H9 (cell line): ENCODE results near the gene CENPM. TPM values are rescaled to one million over a fixed set of nuclear protein-coding genes. Genes with fewer than 3 reads are reported as not detected.

Experiments used
- DNase-seq: peaks from one replicate; pipeline ENCODE4 v3.0.0-alpha.2; 2017
- H2AFZ ChIP-seq: one replicate; pipeline ENCODE4 v1.6.1; 2013; ENCODE audit warnings: mild to moderate bottlenecking, low read length, control low read depth, moderate library complexity
- H2AK5ac ChIP-seq: 2 replicates; pipeline ENCODE4 v1.6.1; 2013; ENCODE audit warnings: low read length, control low read depth, mixed read lengths; ENCODE audit not compliant: insufficient read length
- H2BK120ac ChIP-seq: one replicate; pipeline ENCODE4 v1.6.1; 2013; ENCODE audit warnings: low read depth, mild to moderate bottlenecking, low read length, control low read depth, inconsistent platforms; ENCODE audit not compliant: poor library complexity, severe bottlenecking
- H2BK12ac ChIP-seq: 2 replicates; pipeline ENCODE4 v1.6.1; 2013; ENCODE audit warnings: low read length, control low read depth, mixed read lengths, low read depth; ENCODE audit not compliant: insufficient read length
- H2BK15ac ChIP-seq: 2 replicates; pipeline ENCODE4 v1.6.1; 2013; ENCODE audit warnings: low read depth, low read length, control low read depth
- H2BK20ac ChIP-seq: one replicate; pipeline ENCODE4 v1.6.1; 2013; ENCODE audit warnings: low read depth, mild to moderate bottlenecking, low read length, control low read depth, inconsistent platforms; ENCODE audit not compliant: poor library complexity, severe bottlenecking
- H2BK5ac ChIP-seq: 2 replicates; pipeline ENCODE4 v1.6.1; 2013; ENCODE audit warnings: low read length, control low read depth, mixed read lengths; ENCODE audit not compliant: insufficient read length
- H3K14ac ChIP-seq: 2 replicates; pipeline ENCODE4 v1.6.1; 2013; ENCODE audit warnings: low read length, control low read depth; ENCODE audit not compliant: insufficient read depth
- H3K18ac ChIP-seq: 2 replicates; pipeline ENCODE4 v1.6.1; 2013; ENCODE audit warnings: low read depth, mild to moderate bottlenecking, mixed read lengths, low read length, control low read depth; ENCODE audit not compliant: insufficient read length
- H3K23ac ChIP-seq: 2 replicates; pipeline ENCODE4 v1.6.1; 2013; ENCODE audit warnings: low read length, control low read depth, mixed read lengths, low read depth; ENCODE audit not compliant: insufficient read length
- H3K23me2 ChIP-seq: 2 replicates; pipeline ENCODE4 v1.6.1; 2013; ENCODE audit warnings: low read depth, mild to moderate bottlenecking, mixed read lengths, low read length, control low read depth; ENCODE audit not compliant: insufficient read length, poor library complexity, severe bottlenecking
- H3K27ac ChIP-seq: 2 replicates; pipeline ENCODE4 v1.5.1; 2013; ENCODE audit warnings: low read length, control low read depth, mixed read lengths, low read depth; ENCODE audit not compliant: insufficient read length
- H3K27me3 ChIP-seq: 2 replicates; pipeline ENCODE4 v1.6.1; 2013; ENCODE audit warnings: low read length, control low read depth, inconsistent platforms; ENCODE audit not compliant: insufficient read depth
- H3K4ac ChIP-seq: 2 replicates; pipeline ENCODE4 v1.6.1; 2013; ENCODE audit warnings: low read depth, mild to moderate bottlenecking, control low read depth, inconsistent platforms, low read length, moderate library complexity
- H3K4me1 ChIP-seq: 2 replicates; pipeline ENCODE4 v1.6.1; 2013; ENCODE audit warnings: low read length, control low read depth, inconsistent platforms; ENCODE audit not compliant: insufficient read depth
- H3K4me2 ChIP-seq: 2 replicates; pipeline ENCODE4 v1.6.1; 2013; ENCODE audit warnings: low read length, control low read depth, mixed read lengths; ENCODE audit not compliant: insufficient read length, insufficient read depth
- H3K56ac ChIP-seq: 2 replicates; pipeline ENCODE4 v1.6.1; 2013; ENCODE audit warnings: low read depth, mild to moderate bottlenecking, mixed read lengths, low read length, control low read depth; ENCODE audit not compliant: insufficient read length
- H3K79me1 ChIP-seq: 2 replicates; pipeline ENCODE4 v1.6.1; 2013; ENCODE audit warnings: low read depth, mild to moderate bottlenecking, moderate library complexity, low read length, control low read depth, inconsistent platforms; ENCODE audit not compliant: insufficient read depth, poor library complexity, severe bottlenecking
- H3K79me2 ChIP-seq: 2 replicates; pipeline ENCODE4 v1.6.1; 2013; ENCODE audit warnings: low read length, control low read depth, inconsistent platforms; ENCODE audit not compliant: insufficient read depth
- H3K9ac ChIP-seq: 2 replicates; pipeline ENCODE4 v1.6.1; 2013; ENCODE audit warnings: low read length, control low read depth, mixed read lengths; ENCODE audit not compliant: insufficient read length; ENCODE audit errors: extremely low read depth
- H3K9me3 ChIP-seq: one replicate; pipeline ENCODE4 v1.6.1; 2013; ENCODE audit warnings: low read depth, low read length, inconsistent platforms; ENCODE audit not compliant: control insufficient read depth
- H3T11ph ChIP-seq: one replicate; pipeline ENCODE4 v1.6.1; 2013; ENCODE audit warnings: mild to moderate bottlenecking, low read length, control low read depth, inconsistent platforms
- H4K20me1 ChIP-seq: one replicate; pipeline ENCODE4 v1.6.1; 2013; ENCODE audit not compliant: control insufficient read depth, insufficient read length, insufficient read depth
- H4K5ac ChIP-seq: 2 replicates; pipeline ENCODE4 v1.6.1; 2013; ENCODE audit warnings: low read depth, mild to moderate bottlenecking, mixed read lengths, low read length, control low read depth; ENCODE audit not compliant: insufficient read length
- H4K8ac ChIP-seq: replicated peaks from 2 replicates; pipeline ENCODE4 v1.6.1; 2013; ENCODE audit warnings: low read length, control low read depth, mixed read lengths, low read depth; ENCODE audit not compliant: insufficient read length
- H4K91ac ChIP-seq: 2 replicates; pipeline ENCODE4 v1.6.1; 2013; ENCODE audit warnings: low read depth, mild to moderate bottlenecking, moderate library complexity, mixed read lengths, low read length, control low read depth; ENCODE audit not compliant: insufficient read length
- H3K27ac Mint-ChIP-seq, 3 experiments: 2 replicates in 2 of 3; 3 replicates in 1 of 3; pipeline ENCODE4 v1.8.0; 2020 to 2021; ENCODE audit warnings: mixed read lengths in 3 of 3, mild to moderate bottlenecking in 1 of 3, moderate library complexity in 1 of 3
- H3K27me3 Mint-ChIP-seq: 2 replicates; pipeline ENCODE4 v1.8.0; 2021; ENCODE audit warnings: low read depth, mild to moderate bottlenecking, moderate library complexity, mixed read lengths
- H3K36me3 Mint-ChIP-seq, 3 experiments: 2 replicates in 2 of 3; 3 replicates in 1 of 3; pipeline ENCODE4 v1.8.0; 2020 to 2021; ENCODE audit warnings: low read depth in 3 of 3, mixed read lengths in 3 of 3; ENCODE audit not compliant: insufficient read depth in 1 of 3
- H3K4me1 Mint-ChIP-seq, 2 experiments: 2 replicates each; pipeline ENCODE4 v1.8.0; 2020; ENCODE audit warnings: mixed read lengths in 2 of 2
- H3K4me3 Mint-ChIP-seq, 2 experiments: 2 replicates in 1 of 2; 3 replicates in 1 of 2; pipeline ENCODE4 v1.8.0; 2020 to 2021; ENCODE audit warnings: mild to moderate bottlenecking in 2 of 2, mixed read lengths in 2 of 2, moderate library complexity in 1 of 2
- H3K9me3 Mint-ChIP-seq, 2 experiments: 2 replicates in 1 of 2; 3 replicates in 1 of 2; pipeline ENCODE4 v1.8.0; 2020; ENCODE audit warnings: mild to moderate bottlenecking in 2 of 2, mixed read lengths in 2 of 2, moderate library complexity in 1 of 2
- WGBS: extraction: QIAGEN DNeasy Blood & Tissue Kit; methylation state at CpG from one replicate; pipeline ENCODE4 v1.1.7; 2013; ENCODE audit warnings: missing lambda C conversion rate, low lambda C conversion rate, mixed read lengths; ENCODE audit not compliant: insufficient read length; ENCODE audit errors: extremely low coverage; 5-methylcytosine and 5-hydroxymethylcytosine counted together
- total RNA-seq: library from RNA; stranded (reverse); gene quantifications from 2 replicates; pipeline ENCODE4 v1.2.1, GENCODE V29; 2021
- TF ChIP-seq, protein P1 (sequence below): fragments of 200-600 bp; sonication (generic); conservative IDR thresholded peaks from 3 replicates; pipeline ENCODE4 v1.8.0; 2021; ENCODE audit warnings: antibody characterized with exemption, mild to moderate bottlenecking

CENPM gene
- total RNA-seq, 1 experiment from 2014 or later, result 36.5 TPM

DNA sequence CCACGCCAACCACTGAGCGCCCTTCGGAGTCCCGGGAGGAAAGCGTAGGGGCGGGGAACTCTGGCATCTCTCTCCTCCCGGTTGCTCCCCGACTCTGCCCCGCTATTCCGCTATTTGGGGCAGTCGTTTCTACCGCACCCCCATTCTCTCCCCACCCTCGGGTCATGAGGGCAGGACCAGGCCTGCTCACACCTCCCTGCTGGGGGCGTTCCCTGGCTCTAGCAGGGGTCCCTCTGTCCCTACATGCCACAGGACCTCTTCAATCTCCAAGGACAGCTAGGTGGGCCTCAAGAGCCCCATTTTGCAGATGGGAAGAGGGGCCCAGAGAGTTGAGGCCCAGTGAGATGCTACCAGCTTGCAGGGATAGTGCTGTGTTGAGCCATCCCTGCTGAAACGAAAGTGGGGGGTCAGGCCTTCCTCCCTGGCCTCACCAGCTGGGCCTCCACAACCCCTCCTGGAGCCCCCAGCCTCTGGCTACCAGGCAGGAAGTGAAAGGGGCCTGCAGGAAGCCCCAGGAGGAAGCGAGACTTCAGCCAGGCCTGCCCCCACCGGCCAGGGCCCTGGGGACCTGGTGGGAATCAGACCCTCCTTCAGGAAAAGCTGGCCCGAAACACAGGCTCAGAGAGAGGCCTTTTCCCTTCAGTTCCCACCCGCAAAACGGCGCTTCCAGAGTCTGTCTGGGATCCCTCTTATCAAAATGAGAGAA is 26.5 kb downstream of the CENPM start:
- no peak for DNase-seq
- no CpG with 5 or more reads among the region's 21 CpGs for WGBS
- H3K27me3 ChIP-seq, result peaks cover 29% of the 10 kb centered on the region
- H3K4ac ChIP-seq, result no peak overlapping the region
- no peaks in the 10 kb centered on the region for H3K9me3 ChIP-seq
- H2AK5ac ChIP-seq, result no peak overlapping the region
- H3K9me3 Mint-ChIP-seq, result no peaks in the 10 kb centered on the region
- peak overlapping the region; percentile 18 for H3K4me2 ChIP-seq
- H3K14ac ChIP-seq, result no peak overlapping the region
- H3K4me3 Mint-ChIP-seq, result peak overlapping the region; percentile 50 to 76
- H3K56ac ChIP-seq, result no peak overlapping the region
- no peak overlapping the region for H2BK5ac ChIP-seq
- no peak overlapping the region for H3K27ac ChIP-seq
- no peak overlapping the region for H3K23ac ChIP-seq
- peaks cover 2% of the 10 kb centered on the region for H4K20me1 ChIP-seq
- H4K91ac ChIP-seq, result no peak overlapping the region
- no peak overlapping the region for H3T11ph ChIP-seq
- H3K27ac Mint-ChIP-seq, result no peak overlapping the region
- no peak overlapping the region for H4K8ac ChIP-seq
- H3K36me3 Mint-ChIP-seq, result peaks cover 0 to 4% (median 3%) of the 10 kb centered on the region in 3 experiments; a peak in 4 of 7 replicates
- H3K4me1 ChIP-seq, result no peaks in the 10 kb centered on the region; the same call in 1 of the 2 replicates
- H3K4me1 Mint-ChIP-seq, result peaks cover 10 to 22% of the 10 kb centered on the region in 2 experiments
- peaks cover 87% of the 10 kb centered on the region for H3K27me3 Mint-ChIP-seq
- H3K79me2 ChIP-seq, result no peaks in the 10 kb centered on the region
- no peaks in the 10 kb centered on the region for H3K79me1 ChIP-seq
- no peak overlapping the region for H3K18ac ChIP-seq
- no peak overlapping the region for H2BK120ac ChIP-seq
- no peak overlapping the region for H2AFZ ChIP-seq
- TF ChIP-seq, protein P1, sequence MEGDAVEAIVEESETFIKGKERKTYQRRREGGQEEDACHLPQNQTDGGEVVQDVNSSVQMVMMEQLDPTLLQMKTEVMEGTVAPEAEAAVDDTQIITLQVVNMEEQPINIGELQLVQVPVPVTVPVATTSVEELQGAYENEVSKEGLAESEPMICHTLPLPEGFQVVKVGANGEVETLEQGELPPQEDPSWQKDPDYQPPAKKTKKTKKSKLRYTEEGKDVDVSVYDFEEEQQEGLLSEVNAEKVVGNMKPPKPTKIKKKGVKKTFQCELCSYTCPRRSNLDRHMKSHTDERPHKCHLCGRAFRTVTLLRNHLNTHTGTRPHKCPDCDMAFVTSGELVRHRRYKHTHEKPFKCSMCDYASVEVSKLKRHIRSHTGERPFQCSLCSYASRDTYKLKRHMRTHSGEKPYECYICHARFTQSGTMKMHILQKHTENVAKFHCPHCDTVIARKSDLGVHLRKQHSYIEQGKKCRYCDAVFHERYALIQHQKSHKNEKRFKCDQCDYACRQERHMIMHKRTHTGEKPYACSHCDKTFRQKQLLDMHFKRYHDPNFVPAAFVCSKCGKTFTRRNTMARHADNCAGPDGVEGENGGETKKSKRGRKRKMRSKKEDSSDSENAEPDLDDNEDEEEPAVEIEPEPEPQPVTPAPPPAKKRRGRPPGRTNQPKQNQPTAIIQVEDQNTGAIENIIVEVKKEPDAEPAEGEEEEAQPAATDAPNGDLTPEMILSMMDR, result no peak
- no peak overlapping the region for H4K5ac ChIP-seq
- H3K23me2 ChIP-seq, result peaks cover 7% of the 10 kb centered on the region
- no peak overlapping the region for H2BK20ac ChIP-seq
- no peak overlapping the region for H2BK15ac ChIP-seq
- no peak overlapping the region for H3K9ac ChIP-seq
- H2BK12ac ChIP-seq, result no peak overlapping the region
